OCI-M2 (cell line): ENCODE measurements around the gene SLC25A43.
"Not testable (repeated sequence)": the region's sequence is repeated elsewhere in the genome, so short reads cannot be mapped to it uniquely, and the experiment has no call there.

Experiments used
- DNase-seq: peaks from one replicate; lab custom pipeline; 2025; ENCODE audit not compliant: unreplicated experiment; lab: John Stamatoyannopoulos, UW

The SLC25A43 gene

GRCh38 chrX:119467433-119467832, 68.3 kb downstream of the SLC25A43 start:
- DNase-seq = no peak

- no peak for DNase-seq
Observed at GRCh38 chrX:119467842-119468550, 68.9 kb downstream of the SLC25A43 start, which contains the start of gene SLC25A5. SLC25A5 (plus strand) TSS chrX:119468444; CDS start chrX:119468516, 72 bp downstream.

- DNase-seq = no peak
Observed at GRCh38 chrX:119468551-119469312, 69.6 kb downstream of the SLC25A43 start.

GRCh38 chrX:119469313-119469635, 70.1 kb downstream of the SLC25A43 start:
- no peak for DNase-seq

- no peak for DNase-seq
Observed at GRCh38 chrX:119474615-119475388, 75.7 kb downstream of the SLC25A43 start.

GRCh38 chrX:119475389-119476101, 76.4 kb downstream of the SLC25A43 start:
- no peak for DNase-seq

- DNase-seq = no peak
Observed at GRCh38 chrX:119477812-119478232, 78.7 kb downstream of the SLC25A43 start.

GRCh38 chrX:119478504-119478903, 79.4 kb downstream of the SLC25A43 start:
- DNase-seq = no peak

- DNase-seq = no peak
Observed at GRCh38 chrX:119479845-119480244, 80.7 kb downstream of the SLC25A43 start.

- no peak for DNase-seq
Observed at GRCh38 chrX:119481323-119481801, 82.2 kb downstream of the SLC25A43 start.

- DNase-seq = no peak
Observed at GRCh38 chrX:119482041-119482440, 82.9 kb downstream of the SLC25A43 start.

GRCh38 chrX:119482481-119483480, 83.6 kb downstream of the SLC25A43 start:
- DNase-seq = no peak

GRCh38 chrX:119486745-119487144, 87.6 kb downstream of the SLC25A43 start:
- DNase-seq = no peak

GRCh38 chrX:119487766-119488165, 88.6 kb downstream of the SLC25A43 start:
- not testable (repeated sequence) for DNase-seq

- DNase-seq = no peak
Observed at GRCh38 chrX:119488749-119489148, 89.6 kb downstream of the SLC25A43 start.

- DNase-seq = no peak
Observed at GRCh38 chrX:119489212-119490074, 90.3 kb downstream of the SLC25A43 start.

- DNase-seq = no peak
Observed at GRCh38 chrX:119492463-119492862, 93.3 kb downstream of the SLC25A43 start.

GRCh38 chrX:119493851-119494495, 94.8 kb downstream of the SLC25A43 start:
- not testable (repeated sequence) for DNase-seq
